Common myeloid progenitor, CD34-positive (primary cell): ENCODE results near the gene C1QL3.

Source experiments
- CTCF ChIA-PET: fragments of 350-600 bp; sonication (Branson Sonifier 250); formaldehyde crosslinking; loops from one replicate; lab custom pipeline; 2021; ENCODE audit warnings: antibody characterized with exemption; lab: Charles Lee
- POLR2A ChIA-PET: fragments of 350-600 bp; sonication (Branson Sonifier 250); formaldehyde crosslinking; loops from one replicate; lab custom pipeline; 2021; ENCODE audit warnings: antibody characterized with exemption; lab: Charles Lee
- DNase-seq, 3 donors: peaks; one replicate each; pipeline versions ENCODE4 v3.0.0 to v3.0.0-alpha.2; 2013
- H3K27ac ChIP-seq, 2 experiments: 1 replicate in 1 of 2; 2 replicates in 1 of 2; pipeline ENCODE4 v1.7.0; 2013; ENCODE audit warnings: inconsistent platforms in 2 of 2, low read length in 2 of 2, mild to moderate bottlenecking in 2 of 2, low read depth in 1 of 2, moderate library complexity in 1 of 2; ENCODE audit not compliant: severe bottlenecking in 2 of 2, insufficient read depth in 1 of 2, poor library complexity in 1 of 2
- H3K27me3 ChIP-seq, 5 experiments: replicated peaks in 2 of 5; 1 replicate in 3 of 5; 2 replicates in 2 of 5; pipeline versions ENCODE4 v1.6.1 to v1.7.0; 2013; ENCODE audit warnings: low read length in 4 of 5, mild to moderate bottlenecking in 2 of 5, moderate library complexity in 2 of 5, inconsistent platforms in 1 of 5; ENCODE audit not compliant: insufficient read depth in 5 of 5, control insufficient read depth in 4 of 5
- H3K36me3 ChIP-seq, 4 experiments: 1 replicate in 2 of 4; 2 replicates in 2 of 4; pipeline versions ENCODE4 v1.6.1 to v1.7.0; 2013; ENCODE audit warnings: low read length in 3 of 4, control low read depth in 1 of 4, mild to moderate bottlenecking in 1 of 4; ENCODE audit not compliant: control insufficient read depth in 4 of 4, insufficient read depth in 4 of 4
- H3K4me1 ChIP-seq, 4 experiments: 1 replicate in 3 of 4; 2 replicates in 1 of 4; pipeline versions ENCODE4 v1.6.1 to v1.7.1; 2013; ENCODE audit warnings: low read length in 3 of 4, mild to moderate bottlenecking in 3 of 4, control low read depth in 1 of 4, inconsistent platforms in 1 of 4, moderate library complexity in 1 of 4; ENCODE audit not compliant: control insufficient read depth in 4 of 4, insufficient read depth in 4 of 4; ENCODE audit errors: control extremely low read depth in 1 of 4
- H3K4me3 ChIP-seq, 7 experiments: 1 replicate in 4 of 7; 2 replicates in 3 of 7; pipeline versions ENCODE4 v1.5.1 to v1.7.0; 2013; ENCODE audit warnings: mild to moderate bottlenecking in 7 of 7, low read length in 6 of 7, moderate library complexity in 6 of 7, inconsistent platforms in 2 of 7, low read depth in 2 of 7, control low read depth in 1 of 7; ENCODE audit not compliant: insufficient read depth in 4 of 7, control insufficient read depth in 1 of 7; ENCODE audit errors: extremely low read depth in 1 of 7
- H3K9me3 ChIP-seq, 5 experiments: 1 replicate in 4 of 5; 2 replicates in 1 of 5; pipeline versions ENCODE4 v1.6.1 to v1.7.1; 2013; ENCODE audit warnings: low read length in 4 of 5, mild to moderate bottlenecking in 2 of 5, inconsistent platforms in 1 of 5, low read depth in 1 of 5, moderate library complexity in 1 of 5; ENCODE audit not compliant: control insufficient read depth in 4 of 5, insufficient read depth in 2 of 5; ENCODE audit errors: control extremely low read depth in 1 of 5
- WGBS: methylation state at CpG from one replicate; pipeline ENCODE4 v1.1.5; 2013; ENCODE audit not compliant: insufficient coverage; 5-methylcytosine and 5-hydroxymethylcytosine counted together

Gene C1QL3

DNA sequence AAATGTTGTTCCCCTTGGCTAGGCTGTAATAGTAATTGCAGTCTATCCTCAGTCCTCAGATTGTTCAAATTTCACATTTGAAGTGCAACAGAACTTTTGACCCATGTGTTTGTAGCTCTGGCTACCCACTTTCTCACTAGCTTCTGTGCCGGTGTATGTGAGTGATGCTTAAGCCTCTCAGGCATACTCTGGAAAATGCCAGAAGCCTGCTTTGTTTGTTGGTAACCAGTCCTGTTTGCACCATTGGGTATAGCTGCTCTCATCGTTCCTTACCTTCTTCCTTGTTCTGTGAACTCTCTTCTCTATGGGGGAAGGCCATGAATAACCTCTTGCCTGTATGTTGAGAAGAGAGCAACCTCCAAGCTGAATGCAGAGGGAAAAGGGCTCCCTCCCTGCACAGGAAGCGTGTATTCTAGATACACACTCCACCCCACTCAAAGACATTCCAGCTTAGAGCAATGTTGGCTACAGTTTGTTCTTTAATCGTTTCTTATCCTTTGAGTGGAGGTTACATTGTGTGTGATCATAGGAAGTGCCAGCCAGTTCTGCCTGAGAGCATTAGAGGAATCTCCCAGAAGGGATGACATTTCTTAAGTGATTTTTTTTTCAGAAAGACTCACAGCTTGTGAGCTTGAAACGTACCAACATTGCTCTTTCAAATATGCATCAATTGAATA lies 40.5 kb downstream of the C1QL3 start:
- Histone ChIP-seq H3K36me3 (peaks cover 1 to 8% (median 5%) of the 10 kb centered on the region in 4 experiments), H3K27me3 (no peaks in the 10 kb centered on the region), H3K9me3 (no peaks in the 10 kb centered on the region), H3K27ac (no peak overlapping the region), H3K4me1 (peaks cover 0 to 2% (median 0%) of the 10 kb centered on the region in 4 experiments), H3K4me3 (no peak overlapping the region)
- ChIA-PET POLR2A (no interaction called here), CTCF (no interaction called here)
- DNase-seq: no peak
- WGBS: 83% methylated on average over 2 of the region's 5 CpGs

DNA sequence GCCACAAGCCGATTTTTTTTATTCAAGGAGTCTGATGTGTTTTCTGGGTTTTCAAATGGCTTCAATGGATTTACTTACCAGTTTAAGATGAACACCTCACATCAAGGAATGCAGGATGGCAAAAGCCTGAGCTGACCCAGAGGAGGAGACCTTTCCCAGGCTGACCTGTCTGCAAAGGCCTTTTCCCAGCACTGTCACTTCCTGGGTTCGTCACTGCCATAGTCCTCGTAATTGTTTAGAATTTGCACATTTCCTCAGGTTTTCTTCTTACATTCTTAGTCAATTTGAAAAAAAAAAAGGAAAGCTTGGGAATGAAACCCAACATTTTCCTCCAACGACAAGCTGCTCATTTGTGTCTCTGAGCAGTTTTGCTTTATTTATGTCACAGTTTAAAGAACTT lies 42.9 kb downstream of the C1QL3 start:
- ChIA-PET POLR2A (interaction anchor here (0.6 kb wide), 1 partner anchor 11 kb away, joined by 7 read pairs; no protein-coding TSS in a partner anchor), CTCF (interaction anchor here (0.6 to 0.7 kb wide), 2 partner anchors 24 to 128 kb away, joined by 3 to 4 read pairs; no protein-coding TSS in a partner anchor)
- Histone ChIP-seq H3K4me1 (peaks cover 0 to 2% (median 0%) of the 10 kb centered on the region in 4 experiments), H3K27me3 (no peaks in the 10 kb centered on the region), H3K27ac (no peak overlapping the region), H3K36me3 (peaks cover 0 to 2% (median 0%) of the 10 kb centered on the region in 4 experiments), H3K4me3 (no peak overlapping the region), H3K9me3 (no peaks in the 10 kb centered on the region)
- WGBS: 100% methylated on average over 3 of the region's 4 CpGs
- no peak for DNase-seq

DNA sequence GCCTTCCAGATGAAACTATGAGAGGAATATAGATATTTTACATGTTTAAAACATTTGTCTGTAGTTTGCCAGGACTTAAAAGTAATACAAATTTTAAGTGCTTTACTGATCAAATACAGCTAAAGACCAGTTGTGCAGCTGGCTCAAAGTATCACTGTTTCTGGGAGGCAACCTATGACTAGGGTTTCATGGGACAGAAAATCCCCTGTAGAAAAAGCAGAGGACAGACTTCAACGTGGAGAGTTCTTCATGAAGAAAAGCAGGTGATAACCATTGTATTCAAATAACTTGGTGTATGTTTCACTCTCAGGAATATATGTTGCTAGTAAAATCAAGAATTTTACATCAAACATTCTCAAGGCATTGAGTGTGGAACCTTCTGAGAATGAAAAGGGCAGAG lies 43.9 kb downstream of the C1QL3 start:
- ChIA-PET CTCF (interaction anchor here (1.1 to 1.3 kb wide), 2 partner anchors 9 to 38 kb away, joined by 3 to 5 read pairs; no protein-coding TSS in a partner anchor), POLR2A (no interaction called here)
- Histone ChIP-seq H3K27me3 (no peaks in the 10 kb centered on the region), H3K4me3 (no peak overlapping the region), H3K4me1 (peaks cover 0 to 2% (median 0%) of the 10 kb centered on the region in 4 experiments), H3K9me3 (no peaks in the 10 kb centered on the region), H3K36me3 (peaks cover 0 to 2% (median 0%) of the 10 kb centered on the region in 4 experiments), H3K27ac (no peak overlapping the region)
- DNase-seq: no peak
- WGBS: no CpG with 5 or more reads among the region's 1 CpG

DNA sequence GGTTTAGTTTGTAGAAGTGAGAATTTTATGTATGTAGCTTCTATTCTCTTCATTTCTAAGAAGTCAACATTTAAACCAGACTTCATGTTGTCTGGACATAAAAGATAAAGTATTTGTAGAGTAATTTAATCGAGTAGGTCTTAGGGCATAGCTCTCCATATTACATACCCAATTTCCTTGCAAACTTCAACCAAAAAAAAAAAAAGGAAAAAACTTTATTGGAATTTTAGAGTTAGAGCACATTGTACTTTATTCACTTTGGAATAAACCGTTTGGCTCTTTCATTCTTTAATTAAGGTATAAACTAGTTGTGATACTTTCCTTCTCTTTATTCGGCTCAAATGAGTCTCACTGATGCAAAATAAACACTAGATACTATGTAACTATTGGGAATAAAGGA lies 48.9 kb downstream of the C1QL3 start:
- WGBS: no CpG with 5 or more reads among the region's 3 CpGs
- H3K4me1 ChIP-seq: peaks cover 12 to 31% (median 15%) of the 10 kb centered on the region in 4 experiments
- no peaks in the 10 kb centered on the region for H3K36me3 ChIP-seq
- ChIA-PET POLR2A (interaction anchor here (0.6 kb wide), 1 partner anchor 52 kb away, joined by 3 read pairs; no protein-coding TSS in a partner anchor), CTCF (interaction anchor here (2.0 kb wide), 1 partner anchor 14 kb away, joined by 5 read pairs; no protein-coding TSS in a partner anchor)
- DNase-seq: no peak
- no peaks in the 10 kb centered on the region for H3K9me3 ChIP-seq
- no peaks in the 10 kb centered on the region for H3K27me3 ChIP-seq
- H3K4me3 ChIP-seq: no peak overlapping the region
- no peak overlapping the region for H3K27ac ChIP-seq

DNA sequence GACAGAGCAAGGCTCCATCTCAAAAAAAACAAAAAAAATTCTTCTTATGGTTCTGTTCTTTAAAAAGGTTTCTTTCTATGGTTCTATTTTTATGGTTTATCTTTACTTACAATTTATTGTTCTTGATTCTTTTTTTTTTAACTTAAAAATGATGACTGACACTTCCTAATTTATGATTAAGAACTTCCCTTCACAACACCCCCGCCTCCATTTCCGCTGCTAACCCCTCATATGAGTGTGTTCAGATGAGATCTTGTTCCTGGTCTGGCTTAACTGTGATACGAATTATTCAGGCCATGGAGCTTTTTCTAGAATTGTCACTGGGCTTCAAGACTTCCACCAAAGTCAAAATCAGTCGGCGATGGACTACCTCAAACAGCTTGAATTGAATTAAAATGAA lies 50.9 kb downstream of the C1QL3 start:
- CTCF ChIA-PET: interaction anchor here (1.8 to 2.0 kb wide), 2 partner anchors 12 to 19 kb away, joined by 5 to 6 read pairs; no protein-coding TSS in a partner anchor
- Histone ChIP-seq H3K27me3 (no peaks in the 10 kb centered on the region), H3K4me3 (peak overlapping the region in 4 of 7 experiments; percentile 3 to 30 (median 12)), H3K27ac (peak overlapping the region in 1 of 2 experiments; percentile 75), H3K4me1 (peaks cover 12 to 35% (median 15%) of the 10 kb centered on the region in 4 experiments), H3K9me3 (no peaks in the 10 kb centered on the region), H3K36me3 (no peaks in the 10 kb centered on the region)
- WGBS: 0% methylated on average over 1 of the region's 5 CpGs
- POLR2A ChIA-PET: no interaction called here
- peak; percentile 85 to 94 (median 91) for DNase-seq

DNA sequence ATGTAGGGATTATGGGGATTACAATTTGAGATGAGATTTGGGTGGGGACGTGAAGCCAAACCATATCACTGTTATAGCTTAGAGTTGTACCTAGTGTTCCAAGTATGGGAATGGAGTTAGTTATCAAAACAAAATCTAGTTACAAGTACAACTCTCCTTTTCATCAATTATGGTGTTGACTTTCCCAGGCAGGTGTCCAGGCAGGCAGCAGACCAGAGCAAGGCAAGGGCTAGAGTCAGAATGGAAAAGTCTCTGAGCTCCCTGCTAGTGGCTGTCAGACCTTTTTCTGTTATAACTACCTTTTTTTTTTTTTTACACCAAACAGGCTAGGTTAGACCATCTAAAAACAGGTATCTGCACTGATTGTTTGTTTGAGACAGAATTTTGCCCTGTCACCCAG lies 55.7 kb downstream of the C1QL3 start:
- Histone ChIP-seq H3K4me3 (no peak overlapping the region), H3K4me1 (peaks cover 3 to 23% (median 9%) of the 10 kb centered on the region in 4 experiments), H3K36me3 (peaks cover 0 to 2% (median 0%) of the 10 kb centered on the region in 4 experiments), H3K27ac (no peak overlapping the region), H3K9me3 (peaks cover 0 to 3% (median 0%) of the 10 kb centered on the region in 5 experiments), H3K27me3 (no peaks in the 10 kb centered on the region)
- WGBS: no CpG with 5 or more reads among the region's 1 CpG
- POLR2A ChIA-PET: no interaction called here
- CTCF ChIA-PET: interaction anchor here (0.6 kb wide), 1 partner anchor 59 kb away, joined by 3 read pairs; no protein-coding TSS in a partner anchor
- no peak for DNase-seq
